Endothelial cell of umbilical vein (primary cell): Measurements from ENCODE around the gene DDX46. TPM values are rescaled to one million over a fixed set of nuclear protein-coding genes. Genes with fewer than 3 reads are reported as not detected.
"Not testable (repeated sequence)": the region's sequence is repeated elsewhere in the genome, so short reads cannot be mapped to it uniquely, and the experiment has no call there.

Experiments used
- BruUV-seq: library from RNA; stranded (reverse); fragments of 400-500 nt; replicated peaks from 2 replicates; lab custom pipeline; 2021; lab: Mats Ljungman, UMichigan
- CTCF ChIA-PET: fragments of 300-600, 350-600 bp; sonication (Branson Sonifier 250); formaldehyde crosslinking; loops from one replicate; lab custom pipeline; 2021; ENCODE audit warnings: antibody characterized with exemption, inconsistent platforms; lab: Charles Lee
- POLR2A ChIA-PET: fragments of 300-600, 350-600 bp; sonication (Branson Sonifier 250); formaldehyde crosslinking; loops from one replicate; lab custom pipeline; 2021; ENCODE audit warnings: antibody characterized with exemption, inconsistent platforms; lab: Charles Lee
- DNase-seq: peaks from one replicate; pipeline ENCODE4 v3.0.0-alpha.2; 2011; ENCODE audit warnings: low read depth, low spot score
- FAIRE-seq: peaks from 2 replicates; lab custom pipeline; 2011; peaks lifted over from hg19 to GRCh38; lab: Jason Lieb, UNC
- H2AFZ ChIP-seq: 2 replicates; pipeline ENCODE4 v1.6.0; 2012; ENCODE audit warnings: low read depth, low read length, control low read depth, inconsistent platforms
- H3K27ac ChIP-seq: 2 replicates; pipeline ENCODE4 v1.5.1; 2011; ENCODE audit warnings: low read depth, mild to moderate bottlenecking, control low read depth, low read length, moderate library complexity; ENCODE audit not compliant: insufficient read depth
- H3K27me3 ChIP-seq, 2 experiments: 2 replicates each; pipeline versions ENCODE4 v1.6.0 to v1.6.1; 2011; ENCODE audit warnings: low read length in 2 of 2, mixed read lengths in 1 of 2; ENCODE audit not compliant: control insufficient read depth in 2 of 2, insufficient read depth in 2 of 2
- H3K36me3 ChIP-seq, 2 experiments: 2 replicates in 1 of 2; 3 replicates in 1 of 2; pipeline ENCODE4 v1.5.1; 2011; ENCODE audit warnings: low read length in 2 of 2, mild to moderate bottlenecking in 1 of 2, moderate library complexity in 1 of 2; ENCODE audit not compliant: control insufficient read depth in 2 of 2, insufficient read depth in 2 of 2; ENCODE audit errors: extremely low read depth in 1 of 2
- H3K4me1 ChIP-seq: 3 replicates; pipeline ENCODE4 v1.5.1; 2011; ENCODE audit warnings: mild to moderate bottlenecking, low read length; ENCODE audit not compliant: control insufficient read depth, insufficient read depth; ENCODE audit errors: extremely low read depth
- H3K4me2 ChIP-seq: 2 replicates; pipeline ENCODE4 v1.6.1; 2011; ENCODE audit warnings: low read length, control low read depth, mixed read lengths; ENCODE audit not compliant: insufficient read depth
- H3K4me3 ChIP-seq, 3 experiments: fragments of 200-600 bp in 1 of 3; sonication (generic), shearing (Covaris generic) in 1 of 3; replicated peaks in 1 of 3; 2 replicates each; pipeline ENCODE4 v1.5.1; 2011 to 2016; ENCODE audit warnings: control low read depth in 3 of 3, low read length in 3 of 3, mild to moderate bottlenecking in 2 of 3, inconsistent platforms in 1 of 3, low read depth in 1 of 3, moderate library complexity in 1 of 3; ENCODE audit not compliant: insufficient read depth in 1 of 3
- H3K79me2 ChIP-seq: 2 replicates; pipeline ENCODE4 v1.6.0; 2012; ENCODE audit warnings: low read length, inconsistent platforms; ENCODE audit not compliant: control insufficient read depth, insufficient read depth
- H3K9ac ChIP-seq: replicated peaks from 2 replicates; pipeline ENCODE3; 2011; ENCODE audit warnings: low read length, control low read depth; ENCODE audit not compliant: insufficient read depth; ENCODE audit errors: extremely low read depth
- H3K9me1 ChIP-seq: replicated peaks from 3 replicates; pipeline ENCODE4 v1.6.0; 2011; ENCODE audit warnings: mild to moderate bottlenecking, low read length; ENCODE audit not compliant: control insufficient read depth, insufficient read depth; ENCODE audit errors: extremely low read depth
- H3K9me3 ChIP-seq: replicated peaks from 2 replicates; pipeline ENCODE4 v1.5.1; 2012; ENCODE audit warnings: low read length, inconsistent platforms; ENCODE audit not compliant: control insufficient read depth, insufficient read depth
- H4K20me1 ChIP-seq: replicated peaks from 2 replicates; pipeline ENCODE3; 2011; ENCODE audit warnings: mild to moderate bottlenecking, low read length; ENCODE audit not compliant: control insufficient read depth, insufficient read depth; ENCODE audit errors: extremely low read depth
- CTCF ChIP-seq, 2 donors: IDR thresholded peaks; 1 replicate in 1 of 2; 2 replicates in 1 of 2; pipeline ENCODE4 v1.5.1; 2011; ENCODE audit warnings: low read length in 2 of 2, mild to moderate bottlenecking in 2 of 2, moderate library complexity in 2 of 2, control low read depth in 1 of 2, inconsistent platforms in 1 of 2, low read depth in 1 of 2; ENCODE audit not compliant: insufficient read depth in 1 of 2; ENCODE audit errors: extremely low read depth in 1 of 2
- EZH2 ChIP-seq: IDR thresholded peaks from 2 replicates; pipeline ENCODE4 v1.6.1; 2012; ENCODE audit warnings: borderline replicate concordance, low read depth, mild to moderate bottlenecking, moderate library complexity, low read length, inconsistent platforms; ENCODE audit not compliant: severe bottlenecking
- FOS ChIP-seq: IDR thresholded peaks from 2 replicates; pipeline ENCODE4 v1.6.1; 2011; ENCODE audit warnings: mild to moderate bottlenecking, low read length, moderate library complexity, borderline replicate concordance; ENCODE audit not compliant: insufficient read depth
- GATA2 ChIP-seq: IDR thresholded peaks from 2 replicates; pipeline ENCODE4 v1.7.0; 2011; ENCODE audit warnings: low read depth, mild to moderate bottlenecking, moderate library complexity, mixed read lengths, low read length; ENCODE audit not compliant: insufficient read length, insufficient read depth
- JUN ChIP-seq: IDR thresholded peaks from 2 replicates; pipeline ENCODE4 v1.6.1; 2011; ENCODE audit warnings: borderline replicate concordance, low read depth; ENCODE audit not compliant: insufficient read length, insufficient read depth
- MAX ChIP-seq: IDR thresholded peaks from 2 replicates; pipeline ENCODE4 v1.6.1; 2011; ENCODE audit not compliant: insufficient read depth, insufficient read length
- MYC ChIP-seq: IDR thresholded peaks from one replicate; pipeline ENCODE4 v1.6.1; 2011; ENCODE audit warnings: mild to moderate bottlenecking, low read depth, low read length
- POLR2A ChIP-seq: IDR thresholded peaks from 2 replicates; pipeline ENCODE4 v1.6.1; 2012; ENCODE audit warnings: low read depth, mild to moderate bottlenecking, control low read depth, low read length
- POLR2AphosphoS5 ChIP-seq: IDR thresholded peaks from 2 replicates; pipeline ENCODE4 v1.6.1; 2012; ENCODE audit warnings: low read depth, mild to moderate bottlenecking, control low read depth, low read length, moderate library complexity; ENCODE audit not compliant: insufficient read depth
- dilution Hi-C: fragments of 300-500 bp; cut with MboI; formaldehyde crosslinking; loops from one replicate; pipeline ENCODE4 v1.15.0; 2019; ENCODE audit warnings: low sequenced_read_pairs; ENCODE audit not compliant: extremely low pct_ligation_motif_present
- intact Hi-C: fragments of 100-400 bp; cut with micrococcal nuclease; formaldehyde crosslinking; loops from one replicate; pipeline ENCODE4 v1.10.0; 2022
- polyA plus RNA-seq, 4 experiments: library from polyadenylated mRNA; depleted of rRNA in 3 of 4; stranded (reverse) in 3 of 4; unstranded in 1 of 4; fragments of >200 nt; gene quantifications; 2 replicates each; pipeline versions ENCODE4 v1.2.1 to v1.2.3, GENCODE V29; 2011 to 2012; ENCODE audit warnings: missing spikeins in 1 of 4
- total RNA-seq: library from RNA; stranded (reverse); gene quantifications from 2 replicates; pipeline ENCODE4 v1.2.3, GENCODE V29; 2021

The DDX46 gene
- total and polyA plus RNA-seq, 2 donors (not counting 3 experiments of a cell fraction or from before 2014, with no cell fraction given) = 16.0 to 65.2 TPM

GRCh38 chr5:134714541-134714940 is 44.0 kb upstream of the DDX46 start:
- BruUV-seq = no TSS peak
- no peak for FAIRE-seq
- Histone ChIP-seq H4K20me1 (no peaks in the 10 kb centered on the region), H3K9me1 (no peaks in the 10 kb centered on the region), H3K36me3 (peaks cover 13 to 14% of the 10 kb centered on the region in 2 experiments), H3K4me2 (no peak overlapping the region), H3K79me2 (no peaks in the 10 kb centered on the region), H2AFZ (no peak overlapping the region), H3K27me3 (no peaks in the 10 kb centered on the region), H3K4me1 (no peaks in the 10 kb centered on the region), H3K9ac (no peak overlapping the region), H3K27ac (no peak overlapping the region), H3K4me3 (no peak overlapping the region), H3K9me3 (no peaks in the 10 kb centered on the region)
- TF ChIP-seq GATA2 (no peak), MAX (no peak), POLR2A (no peak), JUN (no peak), CTCF (IDR thresholded peaks at IDR 0.05; ENCODE audit: extremely low read depth in 1 of 2, insufficient read depth in 1 of 2, low read depth in 1 of 2, low read length in 2 of 2) (no peak), FOS (no peak), POLR2AphosphoS5 (no peak), MYC (no peak), EZH2 (no peak)
- CTCF ChIA-PET = no interaction called here
- POLR2A ChIA-PET = no interaction called here
- dilution Hi-C loops (no loop called here), intact Hi-C loops (no loop called here)
- no peak for DNase-seq

- BruUV-seq, H3K4me2 ChIP-seq, H3K4me3 ChIP-seq, intact Hi-C loops, H3K9ac ChIP-seq, POLR2A ChIA-PET, H3K9me3 ChIP-seq, H3K27ac ChIP-seq, CTCF ChIA-PET, H4K20me1 ChIP-seq, FAIRE-seq, H3K9me1 ChIP-seq, DNase-seq, H3K4me1 ChIP-seq, dilution Hi-C loops, H3K27me3 ChIP-seq, H2AFZ ChIP-seq, H3K79me2 ChIP-seq: not testable (repeated sequence)
- peaks cover 10 to 13% of the 10 kb centered on the region in 2 experiments for H3K36me3 ChIP-seq
These were observed 43.1 kb upstream of the DDX46 start for GRCh38 chr5:134715466-134715865.
